ENCODE measurements around the gene OAS2.

OAS2 gene

GRCh38 chr12:113057565-113058485, 79.5 kb downstream of the OAS2 start:
- DNase-seq (ENCODE audit: low spot score) (no peak), FAIRE-seq (no peak)

- FAIRE-seq (no peak), DNase-seq (ENCODE audit: low spot score) (no peak)
These were observed 80.2 kb downstream of the OAS2 start for GRCh38 chr12:113058553-113058952.

DNA sequence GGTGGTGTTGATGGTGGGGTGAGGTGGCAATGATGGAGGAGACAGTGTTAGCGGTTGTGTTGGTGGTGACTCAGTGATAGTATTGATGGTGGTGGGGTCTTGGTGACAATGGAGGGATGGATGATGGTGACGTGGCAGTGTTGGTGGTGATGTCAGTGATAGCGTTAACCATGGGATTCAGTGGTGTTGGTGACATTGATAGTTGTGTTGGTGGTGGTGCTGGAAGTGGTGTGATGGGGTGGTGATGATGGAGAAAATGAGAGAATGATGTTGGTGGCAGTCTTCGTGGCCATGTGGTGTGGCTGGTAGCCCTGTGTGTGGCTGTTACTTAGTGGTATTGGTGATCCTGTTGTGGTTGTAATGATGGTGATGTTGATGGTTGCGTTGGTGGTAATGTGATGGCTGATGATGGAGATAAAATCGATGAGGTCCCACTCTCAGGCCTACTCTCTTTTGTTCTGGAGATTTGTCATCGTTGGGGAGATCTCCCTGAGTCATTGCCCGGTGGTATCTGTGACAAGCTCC, 80.8 kb downstream of the OAS2 start:
- DNase-seq (ENCODE audit: low spot score) (no peak), FAIRE-seq (no peak)

DNA sequence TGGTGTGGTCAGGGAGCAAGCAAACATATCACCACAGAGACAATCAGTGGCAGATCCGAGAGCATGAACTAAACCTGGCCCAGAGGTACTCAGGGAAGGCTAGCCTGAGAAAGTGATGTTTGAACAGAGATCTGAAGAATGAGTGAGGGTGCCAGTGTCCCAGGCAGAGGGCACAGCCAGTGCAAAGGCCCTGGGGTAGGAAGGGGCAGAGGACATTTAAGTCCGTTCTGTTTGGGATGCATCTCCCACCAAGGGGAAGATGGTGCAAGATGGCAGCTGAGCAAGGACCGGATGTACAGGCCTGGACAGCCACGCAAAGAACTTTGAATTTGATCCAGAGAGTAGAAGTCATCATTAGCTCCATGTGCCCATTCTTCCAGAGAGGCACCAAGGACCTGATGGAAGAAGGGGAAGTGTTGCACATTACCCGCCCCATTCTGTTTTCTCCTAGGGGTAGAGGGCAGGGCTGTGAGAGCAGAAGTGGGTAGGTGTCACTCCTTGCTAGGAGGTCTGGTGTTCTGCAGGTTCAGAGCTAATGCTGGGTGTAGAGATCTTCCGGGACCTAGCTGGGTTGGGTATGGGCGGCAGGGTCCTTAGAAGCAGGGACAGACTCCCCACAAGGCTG, 82.1 kb downstream of the OAS2 start:
- no peak for DNase-seq (ENCODE audit: low spot score)
- FAIRE-seq, result no peak

- FAIRE-seq (no peak), DNase-seq (ENCODE audit: low spot score) (no peak)
These were observed 82.9 kb downstream of the OAS2 start for GRCh38 chr12:113061061-113061694.
